ENCODE results near the gene NFKBIL1.

- TF ChIP-seq USF2 (IDR thresholded peaks at IDR 0.05; ENCODE audit: low read depth, low read length): no peak
- no peak for TF ChIP-seq RAD21 (IDR thresholded peaks at IDR 0.05; ENCODE audit: low read length)
- no peak for TF ChIP-seq CTCF (conservative IDR thresholded peaks at IDR 0.05; ENCODE audit: low read depth, low read length)
- TF ChIP-seq POLR2A (IDR thresholded peaks at IDR 0.05; ENCODE audit: low read depth, low read length): no peak
- TF ChIP-seq BHLHE40 (IDR thresholded peaks at IDR 0.05; ENCODE audit: low read depth, low read length): no peak
- TF ChIP-seq ELK1 (IDR thresholded peaks at IDR 0.05; ENCODE audit: borderline replicate concordance, low read depth, low read length): no peak
- TF ChIP-seq CEBPB (IDR thresholded peaks at IDR 0.05; ENCODE audit: low read depth, low read length): no peak
- TF ChIP-seq NFE2L2 (IDR thresholded peaks at IDR 0.05; ENCODE audit: low read depth, low read length): no peak
- no peak for TF ChIP-seq MAZ (IDR thresholded peaks at IDR 0.05; ENCODE audit: borderline replicate concordance, low read depth, low read length)
- no peak for TF ChIP-seq SMC3 (IDR thresholded peaks at IDR 0.05; ENCODE audit: low read depth, low read length)
- no peak for TF ChIP-seq RFX5 (IDR thresholded peaks at IDR 0.05; ENCODE audit: low read depth, low read length)
- TF ChIP-seq MXI1 (IDR thresholded peaks at IDR 0.05; ENCODE audit: borderline replicate concordance, low read depth, low read length): no peak
These were observed 3.8 kb upstream of the NFKBIL1 start for GRCh38 chr6:31543639-31544038.

Measured in IMR-90 (cell line).